Measurements from ENCODE around the gene STAT5B.
"Not testable (repeated sequence)": the region's sequence is repeated elsewhere in the genome, so short reads cannot be mapped to it uniquely, and the experiment has no call there.

The STAT5B gene

DNA sequence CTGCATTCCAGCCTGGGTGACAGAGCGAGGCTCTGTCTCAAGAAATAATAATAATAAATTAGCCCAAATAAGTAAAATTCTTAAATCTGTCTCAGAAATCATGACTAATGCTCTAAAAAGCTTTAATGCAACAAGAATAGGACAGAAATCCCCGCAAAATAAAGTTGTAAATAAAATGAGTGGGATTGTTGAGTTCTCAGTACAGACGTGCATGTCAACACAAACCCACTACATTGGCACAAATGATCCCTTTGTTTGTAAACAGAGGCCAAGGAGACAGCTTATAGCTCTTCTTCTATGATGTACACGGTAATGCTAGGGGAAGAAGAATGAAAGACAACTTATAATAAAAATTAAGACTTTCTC, 6.0 kb downstream of the STAT5B start:
- no peak overlapping the region for H3K9ac ChIP-seq (ENCODE audit: low read depth in 1 of 2, low read length in 2 of 2)
- H3K9me3 ChIP-seq (ENCODE audit: control insufficient read depth in 1 of 2, low read length in 2 of 2): no peaks in the 10 kb centered on the region
- no peak overlapping the region for H3K27ac ChIP-seq (ENCODE audit: low read depth, low read length)
- H3K36me3 ChIP-seq (ENCODE audit: control insufficient read depth in 1 of 2, insufficient read depth in 2 of 2, low read length in 2 of 2): no peaks in the 10 kb centered on the region
- no peak overlapping the region for H3K4me3 ChIP-seq (ENCODE audit: low read depth in 1 of 2, low read length in 2 of 2)
- H3K4me1 ChIP-seq (ENCODE audit: control insufficient read depth in 1 of 2, insufficient read depth in 2 of 2, low read length in 2 of 2): peaks cover 7 to 24% of the 10 kb centered on the region in 2 donors
- no peaks in the 10 kb centered on the region for H3K27me3 ChIP-seq (ENCODE audit: control insufficient read depth in 1 of 2, insufficient read depth in 2 of 2, low read length in 2 of 2)

DNA sequence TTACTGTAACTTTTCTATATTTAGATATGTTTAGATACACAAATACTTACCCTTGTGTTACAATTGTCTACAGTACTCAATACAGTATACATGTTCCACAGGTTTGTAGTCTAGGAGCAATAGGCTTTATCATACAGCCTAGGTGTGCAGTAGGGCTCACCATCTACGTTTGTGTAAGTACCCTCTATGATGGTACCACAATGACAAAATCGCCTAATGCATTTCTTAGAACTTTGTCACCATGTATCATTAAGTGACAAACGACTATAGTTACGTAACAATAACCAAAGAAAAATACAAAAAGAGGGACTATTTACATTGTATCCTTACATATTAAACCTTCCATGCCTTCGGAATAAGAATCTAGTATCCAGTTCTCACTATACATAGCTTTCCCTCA, 8.0 kb downstream of the STAT5B start:
- no peak overlapping the region for H3K9ac ChIP-seq (ENCODE audit: low read depth in 1 of 2, low read length in 2 of 2)
- H3K9me3 ChIP-seq (ENCODE audit: control insufficient read depth in 1 of 2, low read length in 2 of 2): no peaks in the 10 kb centered on the region
- no peak overlapping the region for H3K4me3 ChIP-seq (ENCODE audit: low read depth in 1 of 2, low read length in 2 of 2)
- H3K27me3 ChIP-seq (ENCODE audit: control insufficient read depth in 1 of 2, insufficient read depth in 2 of 2, low read length in 2 of 2): no peaks in the 10 kb centered on the region
- H3K27ac ChIP-seq (ENCODE audit: low read depth, low read length): no peak overlapping the region
- H3K4me1 ChIP-seq (ENCODE audit: control insufficient read depth in 1 of 2, insufficient read depth in 2 of 2, low read length in 2 of 2): peaks cover 0 to 11% of the 10 kb centered on the region in 2 donors
- no peaks in the 10 kb centered on the region for H3K36me3 ChIP-seq (ENCODE audit: control insufficient read depth in 1 of 2, insufficient read depth in 2 of 2, low read length in 2 of 2)

DNA sequence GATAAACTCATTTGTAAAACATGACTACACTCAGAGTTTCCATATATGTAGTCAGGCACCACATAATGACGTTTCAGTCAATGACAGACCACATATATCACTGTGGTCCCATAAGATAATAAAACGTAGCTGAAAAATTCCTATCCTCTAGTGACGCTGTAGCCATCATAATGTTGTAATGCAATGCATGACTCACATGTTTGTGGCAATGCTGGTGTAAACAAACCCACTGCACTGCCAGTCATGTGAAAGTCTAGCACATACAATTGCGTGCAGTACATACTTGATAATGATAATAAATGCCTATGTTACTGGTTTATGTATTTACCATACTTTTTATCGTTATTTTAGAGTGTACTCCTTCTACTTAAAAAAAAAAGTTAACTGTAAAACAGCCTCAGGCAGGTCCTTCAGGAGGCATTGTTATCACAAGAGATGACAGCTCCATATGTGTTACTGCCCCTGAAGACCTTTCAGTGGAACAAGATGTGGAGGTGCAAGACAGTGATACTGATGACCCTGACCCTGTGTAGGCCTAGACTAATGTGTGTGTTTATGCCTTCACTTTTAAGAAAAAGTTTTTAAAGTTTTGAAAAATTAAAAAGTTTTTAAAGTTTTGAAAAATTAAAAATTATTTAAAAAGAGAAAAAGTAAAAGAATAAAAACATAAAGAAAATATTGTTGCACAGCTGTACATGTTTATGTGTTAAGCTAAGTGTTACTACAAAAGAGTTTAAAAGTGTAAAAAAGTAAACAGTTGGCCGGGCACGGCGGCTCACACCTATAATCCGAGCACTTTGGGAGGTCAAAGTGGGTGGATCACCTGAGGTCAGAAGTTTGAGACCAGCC, 9.0 kb downstream of the STAT5B start:
- Histone ChIP-seq H3K27me3 (ENCODE audit: control insufficient read depth in 1 of 2, insufficient read depth in 2 of 2, low read length in 2 of 2) (no peaks in the 10 kb centered on the region), H3K9me3 (ENCODE audit: control insufficient read depth in 1 of 2, low read length in 2 of 2) (no peaks in the 10 kb centered on the region), H3K27ac (ENCODE audit: low read depth, low read length) (no peak overlapping the region), H3K4me3 (ENCODE audit: low read depth in 1 of 2, low read length in 2 of 2) (no peak overlapping the region), H3K4me1 (ENCODE audit: control insufficient read depth in 1 of 2, insufficient read depth in 2 of 2, low read length in 2 of 2) (peaks cover 0 to 7% of the 10 kb centered on the region in 2 donors), H3K36me3 (ENCODE audit: control insufficient read depth in 1 of 2, insufficient read depth in 2 of 2, low read length in 2 of 2) (no peaks in the 10 kb centered on the region), H3K9ac (ENCODE audit: low read depth in 1 of 2, low read length in 2 of 2) (no peak overlapping the region)

DNA sequence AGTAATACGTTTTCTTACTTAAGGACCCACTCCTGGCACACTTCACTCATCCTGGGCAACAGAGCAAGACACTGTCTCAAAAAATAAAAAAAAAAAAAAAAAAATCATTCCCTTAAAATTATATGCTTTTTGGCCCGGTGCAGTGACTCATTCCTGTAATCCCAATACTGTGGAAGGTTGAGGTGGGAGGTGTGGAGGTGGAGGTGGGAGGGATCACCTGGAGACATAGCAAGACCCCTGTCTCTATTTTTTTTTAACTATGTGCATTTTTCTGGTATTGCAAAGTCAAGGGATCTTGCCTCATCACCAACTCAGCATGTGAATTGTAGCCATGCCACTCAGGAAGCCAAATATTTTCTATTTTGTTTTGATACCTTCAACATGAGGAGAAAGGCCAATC, 9.7 kb downstream of the STAT5B start:
- H3K4me1 ChIP-seq (ENCODE audit: control insufficient read depth in 1 of 2, insufficient read depth in 2 of 2, low read length in 2 of 2): peaks cover 0 to 7% of the 10 kb centered on the region in 2 donors
- H3K9me3 ChIP-seq (ENCODE audit: control insufficient read depth in 1 of 2, low read length in 2 of 2): no peaks in the 10 kb centered on the region
- no peaks in the 10 kb centered on the region for H3K27me3 ChIP-seq (ENCODE audit: control insufficient read depth in 1 of 2, insufficient read depth in 2 of 2, low read length in 2 of 2)
- no peaks in the 10 kb centered on the region for H3K36me3 ChIP-seq (ENCODE audit: control insufficient read depth in 1 of 2, insufficient read depth in 2 of 2, low read length in 2 of 2)
- no peak overlapping the region for H3K4me3 ChIP-seq (ENCODE audit: low read depth in 1 of 2, low read length in 2 of 2)
- H3K27ac ChIP-seq (ENCODE audit: low read depth, low read length): no peak overlapping the region
- no peak overlapping the region for H3K9ac ChIP-seq (ENCODE audit: low read depth in 1 of 2, low read length in 2 of 2)

DNA sequence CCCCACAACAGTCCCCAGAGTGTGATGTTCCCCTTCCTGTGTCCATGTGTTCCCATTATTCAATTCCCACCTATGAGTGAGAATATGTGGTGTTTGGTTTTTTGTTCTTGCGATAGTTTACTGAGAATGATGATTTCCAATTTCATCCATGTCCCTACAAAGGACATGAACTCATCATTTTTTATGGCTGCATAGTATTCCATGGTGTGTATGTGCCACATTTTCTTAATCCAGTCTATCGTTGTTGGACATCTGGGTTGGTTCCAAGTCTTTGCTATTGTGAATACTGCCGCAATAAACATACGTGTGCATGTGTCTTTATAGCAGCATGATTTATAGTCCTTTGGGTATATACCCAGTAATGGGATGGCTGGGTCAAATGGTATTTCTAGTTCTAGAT, 11.8 kb downstream of the STAT5B start:
- not testable (repeated sequence) for H3K9me3 ChIP-seq (ENCODE audit: control insufficient read depth in 1 of 2, low read length in 2 of 2); H3K36me3 ChIP-seq (ENCODE audit: control insufficient read depth in 1 of 2, insufficient read depth in 2 of 2, low read length in 2 of 2)

DNA sequence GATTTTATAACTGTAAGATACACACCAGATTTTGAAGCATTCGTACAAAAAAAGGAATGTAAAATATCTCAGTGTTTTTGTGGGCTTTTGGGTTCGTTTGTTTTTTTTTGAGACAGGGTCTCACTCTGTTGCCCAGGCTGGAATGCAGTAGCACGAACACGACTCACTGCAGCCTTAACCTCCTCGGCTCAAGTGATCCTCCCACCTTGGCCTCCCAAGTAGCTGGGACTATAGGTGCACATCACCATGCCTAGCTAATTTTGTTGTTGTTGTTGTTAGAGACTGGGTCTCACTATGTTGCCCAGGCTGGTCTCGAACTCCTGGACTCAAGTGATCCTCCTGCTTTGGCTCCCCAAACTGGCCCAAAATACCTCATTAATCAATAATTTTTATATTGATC, 15.9 kb downstream of the STAT5B start:
- H3K36me3 ChIP-seq (ENCODE audit: control insufficient read depth in 1 of 2, insufficient read depth in 2 of 2, low read length in 2 of 2): no peaks in the 10 kb centered on the region
- H3K4me3 ChIP-seq (ENCODE audit: low read depth in 1 of 2, low read length in 2 of 2): no peak overlapping the region

More for the DNA sequence above, 11.8 kb downstream of the STAT5B start:
- not testable (repeated sequence) for H3K9ac ChIP-seq (ENCODE audit: low read depth in 1 of 2, low read length in 2 of 2); H3K4me1 ChIP-seq (ENCODE audit: control insufficient read depth in 1 of 2, insufficient read depth in 2 of 2, low read length in 2 of 2); H3K4me3 ChIP-seq (ENCODE audit: low read depth in 1 of 2, low read length in 2 of 2); H3K27ac ChIP-seq (ENCODE audit: low read depth, low read length); H3K27me3 ChIP-seq (ENCODE audit: control insufficient read depth in 1 of 2, insufficient read depth in 2 of 2, low read length in 2 of 2)

DNA sequence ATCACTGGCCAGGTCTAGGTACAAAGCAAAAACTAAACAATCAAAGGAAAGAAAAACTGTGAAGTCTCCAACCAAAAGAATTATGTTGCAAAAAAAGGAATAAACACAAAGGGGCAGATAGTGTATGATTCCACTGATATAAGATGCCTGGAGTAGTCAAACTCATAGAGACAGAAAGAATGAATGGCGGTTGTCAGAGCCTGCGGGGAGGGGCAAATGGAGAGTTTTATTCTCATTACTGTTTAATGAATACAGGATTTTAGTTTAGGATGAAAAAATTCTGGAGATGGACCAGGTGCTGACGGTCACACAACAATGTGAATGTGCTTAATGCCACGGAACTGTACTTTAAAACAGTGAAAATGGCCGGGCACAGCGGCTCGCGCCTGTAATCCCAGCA, 20.7 kb downstream of the STAT5B start:
- H3K4me3 ChIP-seq (ENCODE audit: low read depth in 1 of 2, low read length in 2 of 2): no peak overlapping the region
- peaks cover 0 to 9% of the 10 kb centered on the region in 2 donors for H3K4me1 ChIP-seq (ENCODE audit: control insufficient read depth in 1 of 2, insufficient read depth in 2 of 2, low read length in 2 of 2)
- no peak overlapping the region for H3K27ac ChIP-seq (ENCODE audit: low read depth, low read length)

More for the DNA sequence above, 15.9 kb downstream of the STAT5B start:
- H3K27me3 ChIP-seq (ENCODE audit: control insufficient read depth in 1 of 2, insufficient read depth in 2 of 2, low read length in 2 of 2): no peaks in the 10 kb centered on the region
- no peak overlapping the region for H3K9ac ChIP-seq (ENCODE audit: low read depth in 1 of 2, low read length in 2 of 2)
- H3K4me1 ChIP-seq (ENCODE audit: control insufficient read depth in 1 of 2, insufficient read depth in 2 of 2, low read length in 2 of 2): peaks cover 0 to 2% of the 10 kb centered on the region in 2 donors
- no peak overlapping the region for H3K27ac ChIP-seq (ENCODE audit: low read depth, low read length)
- no peaks in the 10 kb centered on the region for H3K9me3 ChIP-seq (ENCODE audit: control insufficient read depth in 1 of 2, low read length in 2 of 2)

DNA sequence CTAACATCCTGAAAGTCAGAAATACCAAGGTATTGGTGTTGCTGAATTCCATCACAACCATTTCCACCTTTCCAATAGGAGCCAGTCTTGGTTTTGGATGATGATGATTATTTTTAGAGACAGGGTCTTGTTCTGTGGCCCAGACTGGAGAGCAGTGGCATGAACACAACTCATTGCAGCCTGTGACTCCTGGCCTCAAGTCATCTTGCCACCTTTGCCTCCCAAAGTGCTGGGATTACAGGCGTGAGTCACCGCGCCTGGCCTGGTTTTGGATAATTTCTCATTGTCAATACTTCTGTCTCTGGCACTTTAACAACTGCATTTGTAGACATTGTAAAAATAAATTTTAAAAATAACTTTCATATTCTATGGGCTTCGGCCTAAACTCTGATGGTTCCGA, 22.6 kb downstream of the STAT5B start:
- Histone ChIP-seq H3K9ac (ENCODE audit: low read depth in 1 of 2, low read length in 2 of 2) (no peak overlapping the region), H3K36me3 (ENCODE audit: control insufficient read depth in 1 of 2, insufficient read depth in 2 of 2, low read length in 2 of 2) (no peaks in the 10 kb centered on the region), H3K27me3 (ENCODE audit: control insufficient read depth in 1 of 2, insufficient read depth in 2 of 2, low read length in 2 of 2) (no peaks in the 10 kb centered on the region), H3K4me1 (ENCODE audit: control insufficient read depth in 1 of 2, insufficient read depth in 2 of 2, low read length in 2 of 2) (peaks cover 7 to 14% of the 10 kb centered on the region in 2 donors), H3K9me3 (ENCODE audit: control insufficient read depth in 1 of 2, low read length in 2 of 2) (no peaks in the 10 kb centered on the region), H3K27ac (ENCODE audit: low read depth, low read length) (no peak overlapping the region), H3K4me3 (ENCODE audit: low read depth in 1 of 2, low read length in 2 of 2) (no peak overlapping the region)

More for the DNA sequence above, 20.7 kb downstream of the STAT5B start:
- no peaks in the 10 kb centered on the region for H3K36me3 ChIP-seq (ENCODE audit: control insufficient read depth in 1 of 2, insufficient read depth in 2 of 2, low read length in 2 of 2)
- no peaks in the 10 kb centered on the region for H3K27me3 ChIP-seq (ENCODE audit: control insufficient read depth in 1 of 2, insufficient read depth in 2 of 2, low read length in 2 of 2)
- no peaks in the 10 kb centered on the region for H3K9me3 ChIP-seq (ENCODE audit: control insufficient read depth in 1 of 2, low read length in 2 of 2)
- H3K9ac ChIP-seq (ENCODE audit: low read depth in 1 of 2, low read length in 2 of 2): no peak overlapping the region

DNA sequence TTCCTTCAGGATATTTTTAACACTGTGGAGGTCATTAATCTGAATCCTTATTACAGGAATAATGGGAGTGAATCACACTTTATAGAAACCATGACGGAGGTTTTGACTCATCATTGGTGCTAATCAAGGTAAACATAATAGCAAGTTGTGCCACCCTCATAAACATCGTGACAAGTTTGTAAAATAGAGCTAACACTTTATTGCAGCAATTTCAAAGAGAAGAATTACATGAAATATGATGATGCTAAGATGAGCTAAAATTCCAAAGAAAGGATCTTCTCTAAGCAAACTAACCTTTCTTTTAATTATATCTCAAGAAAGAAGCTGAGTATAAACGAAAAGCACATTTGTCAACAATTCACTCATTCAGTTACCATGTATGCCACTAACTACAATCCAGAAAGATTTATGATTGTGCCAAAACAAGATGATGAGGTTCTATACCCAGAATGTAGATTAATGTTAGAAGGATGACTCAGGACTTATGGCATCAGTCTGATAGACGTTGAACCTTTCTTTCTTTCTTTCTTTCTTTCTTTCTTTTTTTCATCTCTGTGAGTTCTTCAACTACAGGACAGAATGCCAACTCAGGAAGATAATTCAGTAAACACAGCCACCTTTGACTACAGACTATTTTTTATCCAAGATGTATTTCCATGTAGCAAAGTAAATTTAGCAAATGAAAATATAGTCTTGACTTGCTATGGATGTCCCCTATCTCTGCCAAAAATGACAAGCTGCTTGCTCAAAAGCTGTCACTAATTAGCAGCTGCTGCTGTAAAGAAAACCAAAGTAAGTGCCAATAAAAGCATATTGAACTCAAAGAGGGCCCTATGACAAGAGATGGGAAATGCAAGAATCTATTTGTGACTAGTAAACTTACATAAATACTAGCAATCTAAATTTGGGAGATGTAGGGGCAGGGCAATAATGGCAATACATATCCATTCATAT, 23.3 kb downstream of the STAT5B start:
- H3K36me3 ChIP-seq (ENCODE audit: control insufficient read depth in 1 of 2, insufficient read depth in 2 of 2, low read length in 2 of 2): no peaks in the 10 kb centered on the region
- H3K27me3 ChIP-seq (ENCODE audit: control insufficient read depth in 1 of 2, insufficient read depth in 2 of 2, low read length in 2 of 2): no peaks in the 10 kb centered on the region
- no peak overlapping the region for H3K27ac ChIP-seq (ENCODE audit: low read depth, low read length)
- H3K4me3 ChIP-seq (ENCODE audit: low read depth in 1 of 2, low read length in 2 of 2): no peak overlapping the region
- H3K9ac ChIP-seq (ENCODE audit: low read depth in 1 of 2, low read length in 2 of 2): no peak overlapping the region
- no peaks in the 10 kb centered on the region for H3K9me3 ChIP-seq (ENCODE audit: control insufficient read depth in 1 of 2, low read length in 2 of 2)
- H3K4me1 ChIP-seq (ENCODE audit: control insufficient read depth in 1 of 2, insufficient read depth in 2 of 2, low read length in 2 of 2): peaks cover 14% of the 10 kb centered on the region in 2 donors

DNA sequence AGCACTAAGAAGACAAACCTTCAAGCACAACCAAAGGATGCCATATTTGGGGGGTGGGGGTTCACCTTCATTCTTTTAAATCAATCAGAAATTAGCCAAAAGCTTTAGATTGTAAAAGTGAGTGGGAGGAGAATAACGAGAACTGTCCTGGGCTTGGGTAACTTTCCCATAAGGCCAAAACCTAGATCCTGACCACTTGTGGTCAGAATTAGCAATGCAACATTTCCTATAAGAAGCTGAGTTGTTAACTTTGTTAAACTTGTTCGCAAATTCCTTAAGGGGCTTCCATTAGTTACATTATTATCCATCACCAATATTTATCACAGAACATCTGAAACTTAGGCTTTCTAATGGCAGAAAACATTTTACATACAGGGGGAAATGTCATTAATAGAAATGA, 25.1 kb downstream of the STAT5B start:
- Histone ChIP-seq H3K36me3 (ENCODE audit: control insufficient read depth in 1 of 2, insufficient read depth in 2 of 2, low read length in 2 of 2) (no peaks in the 10 kb centered on the region), H3K9ac (ENCODE audit: low read depth in 1 of 2, low read length in 2 of 2) (no peak overlapping the region), H3K9me3 (ENCODE audit: control insufficient read depth in 1 of 2, low read length in 2 of 2) (no peaks in the 10 kb centered on the region), H3K4me1 (ENCODE audit: control insufficient read depth in 1 of 2, insufficient read depth in 2 of 2, low read length in 2 of 2) (peaks cover 14 to 17% of the 10 kb centered on the region in 2 donors), H3K4me3 (ENCODE audit: low read depth in 1 of 2, low read length in 2 of 2) (no peak overlapping the region), H3K27ac (ENCODE audit: low read depth, low read length) (no peak overlapping the region), H3K27me3 (ENCODE audit: control insufficient read depth in 1 of 2, insufficient read depth in 2 of 2, low read length in 2 of 2) (no peaks in the 10 kb centered on the region)

Data from duodenal mucosa (tissue), 2 donors.